SK-N-SH treated with all-trans-retinoic acid at 6 μM for 48 hours (cell line): ENCODE data around the gene GHRH.

Source experiments
- ATAC-seq: fragments of 200-7000 bp; cut with Tn5 transposase; 3 replicates; pipeline ENCODE4 v1.9.1; 2020; ENCODE audit warnings: mild to moderate bottlenecking, moderate library complexity
- ARNTL ChIP-seq: fragments of 450-650 bp; formaldehyde crosslinking; IDR thresholded peaks from 2 replicates; pipeline ENCODE4 v1.5.0; 2020; ENCODE audit warnings: low read depth, mild to moderate bottlenecking, moderate library complexity, borderline replicate concordance
- BACH2 ChIP-seq: fragments of 250-450 bp; sonication (Bioruptor Pico); IDR thresholded peaks from 2 replicates; pipeline ENCODE4 v1.9.0; 2021; ENCODE audit warnings: mild to moderate bottlenecking, borderline replicate concordance
- CREB5 ChIP-seq: fragments of 250-450 bp; sonication (Bioruptor Pico); IDR thresholded peaks from 2 replicates; pipeline ENCODE4 v1.5.1; 2020; ENCODE audit warnings: low read depth, mild to moderate bottlenecking, moderate library complexity
- CSDC2 ChIP-seq: fragments of 250-450 bp; sonication (Bioruptor Pico); IDR thresholded peaks from 2 replicates; pipeline ENCODE4 v1.5.0; 2020; ENCODE audit warnings: mild to moderate bottlenecking, moderate library complexity
- CSRNP3 ChIP-seq: fragments of 250-450 bp; sonication (Bioruptor Pico); IDR thresholded peaks from 2 replicates; pipeline ENCODE4 v1.5.1; 2021; ENCODE audit warnings: mild to moderate bottlenecking, moderate library complexity
- ESRRG ChIP-seq: fragments of 250-450 bp; sonication (Bioruptor Pico); IDR thresholded peaks from 2 replicates; pipeline ENCODE4 v1.6.1; 2021; ENCODE audit warnings: mild to moderate bottlenecking
- GLIS3 ChIP-seq: fragments of 250-450 bp; sonication (Bioruptor Pico); IDR thresholded peaks from 2 replicates; pipeline ENCODE4 v1.5.0; 2020; ENCODE audit warnings: mild to moderate bottlenecking, moderate library complexity
- ISL1 ChIP-seq: fragments of 250-450 bp; sonication (Bioruptor Pico); IDR thresholded peaks from 2 replicates; pipeline ENCODE4 v2.1.2; 2022; ENCODE audit warnings: mild to moderate bottlenecking, moderate library complexity
- OSR1 ChIP-seq: fragments of 250-450 bp; sonication (Bioruptor Pico); IDR thresholded peaks from 2 replicates; pipeline ENCODE4 v1.8.0; 2022; ENCODE audit warnings: moderate library complexity, mild to moderate bottlenecking, inconsistent platforms
- POU6F1 ChIP-seq: fragments of 250-450 bp; sonication (Bioruptor Pico); IDR thresholded peaks from 2 replicates; pipeline ENCODE4 v1.8.0; 2021; ENCODE audit warnings: low read depth, mild to moderate bottlenecking, moderate library complexity, borderline replicate concordance
- PPARA ChIP-seq: fragments of 250-450 bp; sonication (Bioruptor Pico); IDR thresholded peaks from 2 replicates; pipeline ENCODE4 v1.5.0; 2020; ENCODE audit warnings: mild to moderate bottlenecking, borderline replicate concordance
- RARB ChIP-seq: fragments of 250-450 bp; sonication (Bioruptor Pico); IDR thresholded peaks from 2 replicates; pipeline ENCODE4 v1.8.0; 2021; ENCODE audit warnings: mild to moderate bottlenecking, moderate library complexity
- SNAI2 ChIP-seq: fragments of 250-450 bp; sonication (Bioruptor Pico); IDR thresholded peaks from 2 replicates; pipeline ENCODE4 v1.5.0; 2020; ENCODE audit warnings: mild to moderate bottlenecking, moderate library complexity
- TCF4 ChIP-seq: fragments of 250-450 bp; sonication (Bioruptor Pico); IDR thresholded peaks from 2 replicates; pipeline ENCODE4 v1.8.0; 2021; ENCODE audit warnings: mild to moderate bottlenecking, moderate library complexity, borderline replicate concordance
- TOX ChIP-seq: fragments of 250-450 bp; sonication (Bioruptor Pico); IDR thresholded peaks from 2 replicates; pipeline ENCODE4 v1.8.0; 2021; ENCODE audit warnings: mild to moderate bottlenecking, moderate library complexity, borderline replicate concordance
- TSHZ2 ChIP-seq: fragments of 250-450 bp; sonication (Bioruptor Pico); IDR thresholded peaks from 2 replicates; pipeline ENCODE4 v1.5.0; 2020; ENCODE audit warnings: mild to moderate bottlenecking, moderate library complexity
- ZC3H10 ChIP-seq: fragments of 250-450 bp; sonication (Bioruptor Pico); IDR thresholded peaks from 2 replicates; pipeline ENCODE4 v1.5.1; 2021; ENCODE audit warnings: mild to moderate bottlenecking, moderate library complexity
- ZFP30 ChIP-seq: fragments of 450-650 bp; formaldehyde crosslinking; IDR thresholded peaks from 2 replicates; pipeline ENCODE4 v1.5.0; 2022; ENCODE audit warnings: mild to moderate bottlenecking, moderate library complexity
- ZNF565 ChIP-seq: fragments of 450-650 bp; formaldehyde crosslinking; conservative IDR thresholded peaks from 2 replicates; pipeline ENCODE4 v1.5.0; 2020; ENCODE audit warnings: low read depth, mild to moderate bottlenecking, moderate library complexity
- ZNF70 ChIP-seq: fragments of 450-650 bp; formaldehyde crosslinking; IDR thresholded peaks from 2 replicates; pipeline ENCODE4 v1.5.0; 2020; ENCODE audit warnings: mild to moderate bottlenecking, moderate library complexity
- ZNF8 ChIP-seq: fragments of 450-650 bp; formaldehyde crosslinking; IDR thresholded peaks from 2 replicates; pipeline ENCODE4 v1.5.0; 2020; ENCODE audit warnings: mild to moderate bottlenecking, moderate library complexity

The GHRH gene

GRCh38 chr20:37301558-37301957 is 39.9 kb upstream of the GHRH start (continued):
- TF ChIP-seq TSHZ2 (CRISPR knock-in tag): no peak
- no peak for TF ChIP-seq SNAI2
- TF ChIP-seq PPARA (CRISPR knock-in tag): no peak
- TF ChIP-seq BACH2 (CRISPR knock-in tag): no peak

GRCh38 chr20:37301120-37301519 is 39.5 kb upstream of the GHRH start:
- no peak for TF ChIP-seq ARNTL (CRISPR knock-in tag)
- TF ChIP-seq ESRRG: no peak
- no peak for TF ChIP-seq SNAI2
- TF ChIP-seq PPARA (CRISPR knock-in tag): no peak
- no peak for TF ChIP-seq TCF4
- no peak for TF ChIP-seq ZNF565 (CRISPR knock-in tag)
- no peak for TF ChIP-seq ZC3H10 (CRISPR knock-in tag)
- no peak for TF ChIP-seq CSRNP3 (CRISPR knock-in tag)
- TF ChIP-seq TOX (CRISPR knock-in tag): no peak
- TF ChIP-seq TSHZ2 (CRISPR knock-in tag): no peak
- TF ChIP-seq CREB5 (CRISPR knock-in tag): no peak
- no peak for TF ChIP-seq CSDC2 (CRISPR knock-in tag)
- TF ChIP-seq ZFP30 (CRISPR knock-in tag): no peak
- no peak for TF ChIP-seq ISL1 (CRISPR knock-in tag)
- no peak for TF ChIP-seq OSR1 (CRISPR knock-in tag)
- no peak for TF ChIP-seq BACH2 (CRISPR knock-in tag)
- no peak for TF ChIP-seq ZNF8 (CRISPR knock-in tag)
- TF ChIP-seq RARB (CRISPR knock-in tag): no peak
- ATAC-seq: no peak

- ATAC-seq: no peak
- TF ChIP-seq ZNF70: no peak
- TF ChIP-seq ZC3H10 (CRISPR knock-in tag): no peak
- TF ChIP-seq OSR1 (CRISPR knock-in tag): no peak
- no peak for TF ChIP-seq POU6F1 (CRISPR knock-in tag)
- no peak for TF ChIP-seq TOX (CRISPR knock-in tag)
- TF ChIP-seq ESRRG: no peak
- no peak for TF ChIP-seq GLIS3 (CRISPR knock-in tag)
- no peak for TF ChIP-seq ISL1 (CRISPR knock-in tag)
- TF ChIP-seq ZNF565 (CRISPR knock-in tag): no peak
These were observed 38.3 kb upstream of the GHRH start for GRCh38 chr20:37299718-37300528.
